Measurements from ENCODE around the gene PRKG1. TPM values are rescaled to one million over a fixed set of nuclear protein-coding genes. Genes with fewer than 3 reads are reported as not detected.

PRKG1 gene
- total and polyA plus RNA-seq, 8 donors: 1.2 to 9.6 (median 2.9) TPM

DNA sequence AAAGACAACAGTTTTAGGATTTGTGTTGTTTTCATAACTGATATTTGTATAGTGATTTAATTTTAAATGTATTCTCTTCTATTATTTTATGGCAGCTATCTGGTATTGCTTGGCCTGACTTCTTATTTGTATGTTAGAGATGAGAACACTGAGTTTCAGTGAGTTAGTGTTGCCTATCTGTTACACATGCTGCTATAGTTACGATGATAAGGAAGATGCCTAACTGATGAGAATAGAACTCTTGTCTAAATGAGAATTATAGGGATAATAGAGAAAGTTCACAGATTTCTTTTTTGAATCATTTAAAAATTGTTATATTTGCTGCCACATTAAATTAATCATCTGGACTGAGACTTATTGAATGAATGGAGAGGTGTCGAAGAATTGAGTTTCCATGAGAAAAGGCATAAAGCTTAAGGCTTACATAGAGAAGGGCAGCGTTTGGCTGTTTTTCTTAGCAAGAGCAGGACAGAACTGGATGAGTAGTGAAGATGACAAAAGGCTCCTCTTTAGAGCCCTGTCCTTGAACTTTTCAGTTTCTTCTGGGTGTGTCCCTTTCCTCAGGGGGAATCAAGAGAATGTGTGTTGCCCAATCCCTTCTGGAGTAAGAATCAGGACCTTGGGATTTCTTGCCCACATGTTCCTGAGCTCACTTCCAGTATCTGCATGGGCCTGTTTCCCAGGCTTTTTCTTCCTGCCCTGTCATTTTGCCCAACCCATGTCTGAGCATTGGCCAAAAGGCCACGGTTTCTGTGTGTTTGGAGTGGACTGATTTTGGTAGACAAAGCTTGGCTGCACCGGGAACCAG is 820.7 kb downstream of the PRKG1 start:
- peak; percentile 68 to 88 (median 86) for ATAC-seq
- FAIRE-seq: no peak
- 67% methylated on average over 5 of the region's 5 CpGs for WGBS, 2 donors

DNA sequence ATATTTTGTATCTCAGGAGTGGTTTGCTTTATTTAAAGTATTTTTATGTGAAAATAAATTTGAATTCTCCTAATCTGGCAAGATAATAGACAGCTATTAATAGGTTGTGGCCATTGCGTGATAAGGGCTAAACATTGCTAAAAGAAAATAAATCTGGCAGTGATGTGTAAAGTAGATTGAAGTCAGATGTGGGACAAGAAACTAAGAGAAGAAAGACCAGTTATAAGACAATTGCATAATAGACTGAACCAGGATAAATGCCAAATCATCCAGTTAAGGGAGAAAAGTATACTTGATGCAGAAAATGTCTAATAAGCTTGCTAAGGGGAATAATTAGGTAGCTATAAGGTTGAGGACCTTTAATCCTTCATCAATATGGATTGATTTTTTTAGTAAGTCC is 822.6 kb downstream of the PRKG1 start:
- intact Hi-C loops (cut with DNase I): no loop called here
- Histone ChIP-seq H3K4me3 (no peak overlapping the region), H3K4me1 (peaks cover 0 to 23% (median 0%) of the 10 kb centered on the region in 3 donors), H3K36me3 (no peaks in the 10 kb centered on the region), H3K27me3 (no peaks in the 10 kb centered on the region), H3K27ac (no peak overlapping the region), H3K9me3 (no peaks in the 10 kb centered on the region)
- TF ChIP-seq, protein P1, sequence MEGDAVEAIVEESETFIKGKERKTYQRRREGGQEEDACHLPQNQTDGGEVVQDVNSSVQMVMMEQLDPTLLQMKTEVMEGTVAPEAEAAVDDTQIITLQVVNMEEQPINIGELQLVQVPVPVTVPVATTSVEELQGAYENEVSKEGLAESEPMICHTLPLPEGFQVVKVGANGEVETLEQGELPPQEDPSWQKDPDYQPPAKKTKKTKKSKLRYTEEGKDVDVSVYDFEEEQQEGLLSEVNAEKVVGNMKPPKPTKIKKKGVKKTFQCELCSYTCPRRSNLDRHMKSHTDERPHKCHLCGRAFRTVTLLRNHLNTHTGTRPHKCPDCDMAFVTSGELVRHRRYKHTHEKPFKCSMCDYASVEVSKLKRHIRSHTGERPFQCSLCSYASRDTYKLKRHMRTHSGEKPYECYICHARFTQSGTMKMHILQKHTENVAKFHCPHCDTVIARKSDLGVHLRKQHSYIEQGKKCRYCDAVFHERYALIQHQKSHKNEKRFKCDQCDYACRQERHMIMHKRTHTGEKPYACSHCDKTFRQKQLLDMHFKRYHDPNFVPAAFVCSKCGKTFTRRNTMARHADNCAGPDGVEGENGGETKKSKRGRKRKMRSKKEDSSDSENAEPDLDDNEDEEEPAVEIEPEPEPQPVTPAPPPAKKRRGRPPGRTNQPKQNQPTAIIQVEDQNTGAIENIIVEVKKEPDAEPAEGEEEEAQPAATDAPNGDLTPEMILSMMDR (IDR thresholded peaks at IDR 0.05): no peak
- ATAC-seq: no peak
- 25 to 36% methylated on average over 1 of the region's 1 CpG for WGBS, 2 donors
- no peak for DNase-seq
- no peak for FAIRE-seq

More for the DNA sequence above, 820.7 kb downstream of the PRKG1 start:
- no peak overlapping the region for H3K27ac ChIP-seq
- no peak overlapping the region for H3K4me3 ChIP-seq
- no peaks in the 10 kb centered on the region for H3K9me3 ChIP-seq
- peak in 3 of 6 donors; percentile 39 to 51 (median 44) for DNase-seq
- H3K36me3 ChIP-seq: no peaks in the 10 kb centered on the region
- peaks cover 0 to 23% (median 0%) of the 10 kb centered on the region in 3 donors for H3K4me1 ChIP-seq
- intact Hi-C loops (cut with DNase I): no loop called here
- no peaks in the 10 kb centered on the region for H3K27me3 ChIP-seq
- TF ChIP-seq, protein P1 (IDR thresholded peaks at IDR 0.05): no peak

DNA sequence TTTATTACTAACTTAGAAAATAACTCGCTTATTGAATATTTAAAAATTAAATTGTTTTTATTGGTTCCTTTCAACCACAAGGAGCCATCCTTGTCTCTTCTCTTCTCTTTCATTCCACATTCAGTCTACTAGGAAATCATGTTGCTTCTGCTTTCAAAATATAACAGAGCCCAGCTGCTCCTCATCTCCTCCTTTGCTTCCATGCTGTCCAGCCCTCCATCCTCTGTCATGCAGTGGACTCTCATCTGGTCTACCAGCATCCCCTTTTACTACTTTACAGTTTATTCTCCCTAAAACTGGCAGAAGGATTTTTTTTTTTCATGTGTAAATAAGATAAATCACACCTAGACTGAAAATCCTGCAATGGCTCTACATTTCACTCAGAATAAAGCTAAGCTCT is 823.3 kb downstream of the PRKG1 start:
- Histone ChIP-seq H3K36me3 (no peaks in the 10 kb centered on the region), H3K4me3 (no peak overlapping the region), H3K27ac (no peak overlapping the region), H3K4me1 (peaks cover 0 to 23% (median 0%) of the 10 kb centered on the region in 3 donors), H3K9me3 (no peaks in the 10 kb centered on the region), H3K27me3 (no peaks in the 10 kb centered on the region)
- TF ChIP-seq, protein P1 (IDR thresholded peaks at IDR 0.05): no peak
- no peak for DNase-seq
- WGBS, 2 donors: 92 to 100% methylated on average over 1 of the region's 1 CpG
- no peak for FAIRE-seq
- no peak for ATAC-seq
- intact Hi-C loops (cut with DNase I): no loop called here

DNA sequence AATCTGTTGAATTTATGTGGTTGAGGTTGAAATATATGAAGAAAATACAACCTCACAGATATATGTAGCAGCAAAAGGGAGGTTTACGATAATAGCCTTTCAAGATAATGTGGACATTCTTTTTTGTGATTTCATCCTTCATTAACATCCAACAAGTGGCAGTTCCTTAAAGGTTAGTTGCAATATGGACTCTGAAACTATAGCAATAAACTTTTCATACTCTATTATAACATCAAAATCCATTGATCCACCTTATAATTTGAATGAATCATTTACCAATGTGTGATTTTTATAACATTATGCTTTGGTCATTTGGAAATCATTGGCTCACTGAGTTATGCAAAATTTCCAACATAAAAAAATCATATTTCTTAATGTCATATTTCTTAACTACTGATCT is 825.9 kb downstream of the PRKG1 start:
- H3K27me3 ChIP-seq: no peaks in the 10 kb centered on the region
- H3K4me3 ChIP-seq: no peak overlapping the region
- intact Hi-C loops (cut with DNase I): no loop called here
- ATAC-seq (no peak), FAIRE-seq (peak; percentile 65), DNase-seq (no peak)
- TF ChIP-seq, protein P1 (IDR thresholded peaks at IDR 0.05): no peak
- no peak overlapping the region for H3K27ac ChIP-seq
- no peaks in the 10 kb centered on the region for H3K36me3 ChIP-seq
- peaks cover 0 to 8% (median 0%) of the 10 kb centered on the region in 3 donors for H3K4me1 ChIP-seq
- WGBS, 2 donors: 85 to 95% methylated on average over 1 of the region's 1 CpG
- no peaks in the 10 kb centered on the region for H3K9me3 ChIP-seq

DNA sequence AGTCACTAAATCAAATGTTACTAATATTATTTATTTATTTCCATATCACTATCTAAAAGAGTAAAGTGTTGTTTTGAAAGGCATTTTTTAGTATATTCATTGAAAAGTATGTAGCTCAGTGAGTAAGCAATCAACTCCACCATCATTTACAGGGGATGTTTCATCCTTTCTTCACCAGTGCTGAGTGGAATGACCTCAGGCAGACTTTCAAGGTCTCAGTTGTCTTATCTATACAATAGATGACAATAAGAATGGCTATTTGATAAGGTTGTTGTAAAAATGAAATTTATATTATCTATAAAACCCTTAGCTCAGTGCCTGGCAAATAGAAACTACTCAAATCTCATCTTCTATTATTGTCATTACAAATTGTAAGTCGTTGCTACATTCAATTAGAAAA is 829.4 kb downstream of the PRKG1 start:
- no peaks in the 10 kb centered on the region for H3K4me1 ChIP-seq
- ATAC-seq: no peak
- FAIRE-seq: no peak
- H3K9me3 ChIP-seq: no peaks in the 10 kb centered on the region
- no peaks in the 10 kb centered on the region for H3K36me3 ChIP-seq
- intact Hi-C loops (cut with DNase I): no loop called here
- H3K4me3 ChIP-seq: no peak overlapping the region
- H3K27me3 ChIP-seq: no peaks in the 10 kb centered on the region
- no peak overlapping the region for H3K27ac ChIP-seq
- 79 to 80% methylated on average over 1 of the region's 1 CpG for WGBS, 2 donors
- no peak for DNase-seq
- TF ChIP-seq, protein P1 (IDR thresholded peaks at IDR 0.05): no peak
